Esophagus squamous epithelium (tissue), 5 donors: Measurements from ENCODE around the gene FLT3LG. TPM values are rescaled to one million over a fixed set of nuclear protein-coding genes. Genes with fewer than 3 reads are reported as not detected.

ENCODE experiments used
- DNase-seq: peaks from one replicate; lab custom pipeline; 2025; lab: John Stamatoyannopoulos, UW
- H3K27ac ChIP-seq, 4 donors: fragments of 200-600 bp; sonication (generic); one replicate each; pipeline ENCODE4 v1.5.1; 2016 to 2019; ENCODE audit warnings: mild to moderate bottlenecking in 1 of 4
- H3K27me3 ChIP-seq, 4 donors: fragments of 200-600 bp; sonication (generic); 1 replicate in 3 of 4; 2 replicates in 1 of 4; pipeline versions ENCODE4 v1.5.1 to v1.6.0; 2017 to 2021; ENCODE audit warnings: antibody characterized with exemption in 1 of 4
- H3K36me3 ChIP-seq, 3 donors: fragments of 200-600 bp; sonication (generic); one replicate each; pipeline ENCODE4 v1.5.1; 2016 to 2019
- H3K4me1 ChIP-seq, 3 donors: fragments of 200-600 bp; sonication (generic); one replicate each; pipeline ENCODE4 v1.5.1; 2017 to 2019
- H3K4me3 ChIP-seq, 4 donors: fragments of 200-600 bp; sonication (generic); 1 replicate in 3 of 4; 2 replicates in 1 of 4; pipeline ENCODE4 v1.5.1; 2016 to 2019; ENCODE audit warnings: mild to moderate bottlenecking in 2 of 4, moderate library complexity in 1 of 4
- H3K9me3 ChIP-seq, 3 donors: fragments of 200-600 bp; sonication (generic); one replicate each; pipeline ENCODE4 v1.5.1; 2016 to 2019
- POLR2A ChIP-seq, 4 donors: fragments of 450-650 bp; IDR thresholded peaks; one replicate each; pipeline ENCODE4 v1.6.1; 2017; ENCODE audit warnings: antibody characterized with exemption in 4 of 4, mild to moderate bottlenecking in 4 of 4, moderate library complexity in 3 of 4
- WGBS, 2 donors: methylation state at CpG; one replicate each; pipeline ENCODE4 v1.1.5; 2018; 5-methylcytosine and 5-hydroxymethylcytosine counted together
- intact Hi-C: fragments of 100-400 bp; cut with DNase I; formaldehyde crosslinking; loops from one replicate; pipeline ENCODE4 v1.15.0; 2022
- total RNA-seq, 4 donors: library from RNA; depleted of rRNA; stranded (reverse); fragments of >200 nt; gene quantifications; one replicate each; pipeline ENCODE4 v1.1.0, GENCODE V29; 2016
- TF ChIP-seq, protein P1 (sequence below), 6 experiments: fragments of 450-650 bp in 4 of 6; fragments of 200-600 bp in 2 of 6; sonication (generic) in 2 of 6; IDR thresholded peaks; one replicate each; pipeline ENCODE4 v1.5.1; 2016 to 2019; ENCODE audit warnings: antibody characterized with exemption in 6 of 6, mild to moderate bottlenecking in 4 of 6, moderate library complexity in 4 of 6
- donor health status: DM: yes; HTN: yes; CAD: no.

FLT3LG gene
- total RNA-seq, 4 donors from 2014 or later = 0.75 to 4.2 (median 2.7) TPM

DNA sequence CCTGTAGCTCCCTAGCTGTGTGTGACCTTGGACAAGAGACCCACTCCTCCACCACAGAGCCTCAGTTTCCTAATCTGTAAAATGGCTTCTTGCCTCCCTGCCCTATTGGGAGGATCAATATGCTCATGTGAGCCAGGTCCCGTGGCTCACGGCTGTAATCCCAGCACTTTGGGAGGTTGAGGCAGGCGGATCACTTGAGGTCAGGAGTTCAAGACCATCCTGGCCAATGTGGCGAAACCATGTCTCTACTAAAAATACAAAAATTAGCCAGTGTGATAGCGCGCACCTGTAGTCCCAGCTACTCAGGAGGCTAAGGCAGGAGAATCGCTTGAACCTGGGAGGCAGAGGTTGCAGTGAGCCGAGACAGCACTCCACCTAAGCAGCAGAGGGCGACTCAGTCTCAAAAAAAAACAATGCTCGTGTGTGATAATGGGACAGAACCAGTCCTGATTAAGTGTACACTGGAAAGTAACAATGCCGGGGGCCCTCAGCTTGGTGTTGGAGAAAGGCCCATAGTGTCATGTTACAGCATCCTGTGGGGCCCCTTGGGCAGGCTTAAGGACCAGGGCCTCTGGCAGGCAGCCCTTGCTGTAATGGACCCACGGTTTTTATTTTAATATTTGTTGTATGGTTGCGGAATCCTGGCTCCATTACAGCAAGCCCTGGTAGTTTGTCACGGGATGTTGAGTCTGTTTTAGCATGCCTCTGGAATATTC is 29.0 kb downstream of the FLT3LG start:
- no peaks in the 10 kb centered on the region for H3K9me3 ChIP-seq
- TF ChIP-seq, protein P1, sequence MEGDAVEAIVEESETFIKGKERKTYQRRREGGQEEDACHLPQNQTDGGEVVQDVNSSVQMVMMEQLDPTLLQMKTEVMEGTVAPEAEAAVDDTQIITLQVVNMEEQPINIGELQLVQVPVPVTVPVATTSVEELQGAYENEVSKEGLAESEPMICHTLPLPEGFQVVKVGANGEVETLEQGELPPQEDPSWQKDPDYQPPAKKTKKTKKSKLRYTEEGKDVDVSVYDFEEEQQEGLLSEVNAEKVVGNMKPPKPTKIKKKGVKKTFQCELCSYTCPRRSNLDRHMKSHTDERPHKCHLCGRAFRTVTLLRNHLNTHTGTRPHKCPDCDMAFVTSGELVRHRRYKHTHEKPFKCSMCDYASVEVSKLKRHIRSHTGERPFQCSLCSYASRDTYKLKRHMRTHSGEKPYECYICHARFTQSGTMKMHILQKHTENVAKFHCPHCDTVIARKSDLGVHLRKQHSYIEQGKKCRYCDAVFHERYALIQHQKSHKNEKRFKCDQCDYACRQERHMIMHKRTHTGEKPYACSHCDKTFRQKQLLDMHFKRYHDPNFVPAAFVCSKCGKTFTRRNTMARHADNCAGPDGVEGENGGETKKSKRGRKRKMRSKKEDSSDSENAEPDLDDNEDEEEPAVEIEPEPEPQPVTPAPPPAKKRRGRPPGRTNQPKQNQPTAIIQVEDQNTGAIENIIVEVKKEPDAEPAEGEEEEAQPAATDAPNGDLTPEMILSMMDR (IDR thresholded peaks at IDR 0.05) = peak; percentile 37 to 69 (median 62)
- TF ChIP-seq POLR2A (IDR thresholded peaks at IDR 0.05) = no peak
- DNase-seq = no peak
- H3K27me3 ChIP-seq = no peaks in the 10 kb centered on the region
- H3K36me3 ChIP-seq = peaks cover 14 to 22% (median 19%) of the 10 kb centered on the region in 3 donors
- peak overlapping the region in 1 of 4 donors; percentile 21 for H3K27ac ChIP-seq
- H3K4me1 ChIP-seq = peaks cover 22 to 57% (median 25%) of the 10 kb centered on the region in 3 donors
- peak overlapping the region in 1 of 4 donors; percentile 10 for H3K4me3 ChIP-seq
- WGBS, 2 donors = 36 to 47% methylated on average over 14 of the region's 14 CpGs
- intact Hi-C loops = no loop called here

DNA sequence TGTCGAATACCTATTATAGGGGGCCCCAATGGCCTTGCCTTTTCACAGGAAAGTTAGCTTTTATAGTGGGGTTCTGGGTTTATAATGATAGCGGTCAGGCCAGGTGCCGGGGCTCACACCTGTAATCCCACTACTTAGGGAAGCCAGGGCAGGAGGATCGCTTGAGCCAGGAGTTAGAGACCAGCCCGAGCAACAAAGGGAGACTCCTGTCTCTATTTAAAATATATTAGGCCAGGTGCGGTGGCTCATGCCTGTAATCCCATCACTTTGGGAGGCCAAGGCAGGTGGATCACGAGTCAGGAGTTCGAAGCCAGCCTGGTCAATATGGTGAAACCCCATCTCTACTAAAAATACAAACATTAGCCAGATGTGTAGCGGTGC is 29.6 kb downstream of the FLT3LG start:
- Histone ChIP-seq H3K36me3 (peaks cover 8 to 16% (median 16%) of the 10 kb centered on the region in 3 donors), H3K4me3 (no peak overlapping the region), H3K9me3 (no peaks in the 10 kb centered on the region), H3K4me1 (peaks cover 20 to 52% (median 22%) of the 10 kb centered on the region in 3 donors), H3K27ac (peak overlapping the region in 1 of 4 donors; percentile 21), H3K27me3 (no peaks in the 10 kb centered on the region)
- no peak for DNase-seq
- 61 to 80% methylated on average over 1 to 3 of the region's 9 CpGs for WGBS, 2 donors
- TF ChIP-seq, protein P1 (IDR thresholded peaks at IDR 0.05) = no peak
- no peak for TF ChIP-seq POLR2A (IDR thresholded peaks at IDR 0.05)
- intact Hi-C loops = no loop called here

DNA sequence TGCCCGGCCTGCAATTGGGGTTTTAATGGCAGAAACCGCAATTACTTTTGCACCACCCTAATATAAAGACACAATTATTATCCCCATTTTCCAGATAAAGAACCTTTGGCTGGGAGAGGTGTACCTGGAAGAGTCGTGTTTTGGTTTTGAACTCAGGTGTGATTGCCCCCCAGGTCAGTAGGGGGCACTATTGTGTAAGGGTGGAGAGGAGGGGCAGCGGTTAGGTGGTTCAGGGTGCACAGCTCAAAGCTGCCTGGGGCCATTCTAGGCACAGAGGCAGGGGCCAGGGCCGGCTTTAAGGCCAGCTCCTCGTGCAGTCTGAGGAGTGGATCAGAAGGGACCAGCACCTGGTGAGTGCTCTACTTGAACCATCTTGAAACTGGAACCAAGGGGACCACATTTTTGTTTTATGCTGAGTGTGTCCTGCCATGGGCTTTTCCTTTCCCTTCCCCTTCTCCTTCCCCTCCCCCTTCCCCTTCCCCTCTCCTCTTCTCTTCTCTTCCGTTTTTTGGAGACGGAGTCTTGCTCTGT is 32.6 kb downstream of the FLT3LG start:
- no peak for TF ChIP-seq POLR2A (IDR thresholded peaks at IDR 0.05)
- TF ChIP-seq, protein P1 (IDR thresholded peaks at IDR 0.05) = peak; percentile 69 to 83 (median 80)
- intact Hi-C loops = loop anchor here (2.0 to 5.0 kb wide), 2 partner anchors 36 to 64 kb away; no protein-coding TSS in a partner anchor
- WGBS, 2 donors = 22 to 34% methylated on average over 6 to 8 of the region's 8 CpGs
- Histone ChIP-seq H3K36me3 (no peaks in the 10 kb centered on the region), H3K27ac (no peak overlapping the region), H3K4me3 (no peak overlapping the region), H3K4me1 (peaks cover 0 to 30% (median 4%) of the 10 kb centered on the region in 3 donors), H3K27me3 (no peaks in the 10 kb centered on the region), H3K9me3 (no peaks in the 10 kb centered on the region)
- no peak for DNase-seq

DNA sequence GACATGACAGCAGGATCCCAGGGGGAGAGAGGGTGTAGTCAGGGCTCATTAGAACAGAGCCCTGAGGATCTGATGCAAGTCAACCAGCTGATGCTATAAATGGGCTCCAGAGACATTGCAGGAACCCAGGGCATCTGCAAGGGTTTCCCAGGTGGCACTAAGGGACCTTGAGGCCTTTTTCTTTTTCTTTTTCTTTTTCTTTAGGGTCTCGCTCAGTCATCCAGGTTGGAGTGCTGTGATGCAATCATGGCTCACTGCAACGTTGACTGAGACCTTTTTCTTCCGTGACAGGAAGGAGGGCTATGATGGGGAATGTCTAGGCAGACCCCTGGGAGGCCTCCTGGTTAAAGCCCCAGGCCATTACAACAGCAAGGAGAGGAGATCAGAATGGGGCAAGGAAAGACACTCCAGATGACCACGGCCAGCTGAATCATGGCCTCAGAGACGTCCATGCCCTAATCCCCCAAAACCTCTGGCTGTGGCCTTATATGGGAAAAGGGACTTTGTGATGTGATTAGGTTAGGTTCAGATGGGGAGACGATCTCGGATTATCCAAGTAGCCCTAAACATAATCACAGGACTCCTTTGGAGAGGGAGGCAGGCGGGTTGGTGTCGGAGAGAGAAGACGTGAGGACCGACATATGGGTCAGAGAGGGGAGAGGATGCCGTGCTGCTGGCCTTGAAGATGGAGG is 33.9 kb downstream of the FLT3LG start:
- TF ChIP-seq, protein P1 (IDR thresholded peaks at IDR 0.05) = no peak
- TF ChIP-seq POLR2A (IDR thresholded peaks at IDR 0.05) = no peak
- no peaks in the 10 kb centered on the region for H3K36me3 ChIP-seq
- H3K27me3 ChIP-seq = no peaks in the 10 kb centered on the region
- WGBS, 2 donors = 82 to 89% methylated on average over 8 to 10 of the region's 12 CpGs
- DNase-seq = no peak
- no peak overlapping the region for H3K27ac ChIP-seq
- intact Hi-C loops = loop anchor here (2.0 to 5.0 kb wide), 2 partner anchors 34 to 63 kb away; no protein-coding TSS in a partner anchor
- no peaks in the 10 kb centered on the region for H3K9me3 ChIP-seq
- no peak overlapping the region for H3K4me3 ChIP-seq
- peaks cover 10 to 36% (median 12%) of the 10 kb centered on the region in 3 donors for H3K4me1 ChIP-seq
